Measurements from ENCODE around the gene IL11RA. TPM values are rescaled to one million over a fixed set of nuclear protein-coding genes. Genes with fewer than 3 reads are reported as not detected.

The IL11RA gene
- total and polyA plus RNA-seq, 2 of the 8 experiments (the other 6 are each of a cell fraction or from before 2014, with no cell fraction given): 5.5 to 9.1 TPM

DNA sequence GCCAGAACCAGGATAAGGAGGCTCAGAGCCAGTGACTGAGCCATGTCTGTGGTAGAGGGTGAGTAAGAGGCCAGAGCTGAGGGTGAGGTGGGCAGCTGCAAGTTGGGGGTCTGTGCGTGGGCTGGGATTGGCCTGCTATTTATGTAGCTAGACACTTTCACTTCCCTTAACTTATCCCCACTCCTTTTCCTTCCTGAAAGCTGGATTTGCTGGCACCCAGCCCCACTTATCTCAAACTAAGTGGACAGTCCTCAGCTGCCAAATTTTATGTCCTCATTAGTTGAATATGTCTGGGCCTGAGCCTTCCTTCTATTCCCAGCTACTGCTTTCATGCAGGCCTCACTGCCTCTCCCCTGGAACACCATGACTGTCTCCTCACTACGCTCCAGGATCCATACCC is 58.0 kb downstream of the IL11RA start, which contains the start of gene CCL21:
Gene CCL21 (minus strand): TSS at position 114 of the 400 bp plus-strand sequence. CDS start 70 bp downstream, at position 44.
- Histone ChIP-seq H3K9me3 (ENCODE audit: insufficient read depth in 2 of 2, low read depth in 1 of 2, low read length in 1 of 2) (no peaks in the 10 kb centered on the region), H4K8ac (ENCODE audit: extremely low read depth, insufficient read depth, low read length) (no peak within 1 kb of the TSS), H2BK20ac (ENCODE audit: low read length) (no peak within 1 kb of the TSS), H3K79me2 (ENCODE audit: control insufficient read depth in 1 of 2, insufficient read depth in 2 of 2, low read length in 2 of 2) (no peaks in the 10 kb centered on the region), H3K23ac (ENCODE audit: insufficient read length) (no peak within 1 kb of the TSS), H2AFZ (ENCODE audit: low read length) (no peak within 1 kb of the TSS), H2BK5ac (ENCODE audit: low read depth, low read length) (no peak within 1 kb of the TSS), H2BK120ac (replicated peaks; ENCODE audit: low read depth, low read length) (no peak within 1 kb of the TSS), H3K23me2 (ENCODE audit: low read depth, low read length) (no peaks in the 10 kb centered on the region), H3K4me2 (ENCODE audit: insufficient read depth in 1 of 2, low read depth in 2 of 2, low read length in 2 of 2) (no peak within 1 kb of the TSS), H3K27me3 (replicated peaks in 1 of 4; ENCODE audit: control insufficient read depth in 3 of 4, extremely low read depth in 1 of 4, insufficient read depth in 3 of 4, low read length in 3 of 4) (no peaks in the 10 kb centered on the region; a peak in 3 of 7 replicates), H4K91ac (replicated peaks; ENCODE audit: insufficient read length, low read length) (no peak within 1 kb of the TSS), H3K4me3 (ENCODE audit: extremely low read depth in 1 of 4, insufficient read depth in 2 of 4, low read depth in 3 of 4, low read length in 4 of 4) (no peak within 1 kb of the TSS), H3K14ac (ENCODE audit: insufficient read length) (no peak within 1 kb of the TSS), H3K56ac (replicated peaks; ENCODE audit: insufficient read length, low read depth, low read length) (no peak within 1 kb of the TSS), H4K5ac (ENCODE audit: insufficient read length, low read depth, low read length) (no peak within 1 kb of the TSS), H3K9ac (replicated peaks in 1 of 4; ENCODE audit: extremely low read depth in 1 of 4, low read depth in 3 of 4, low read length in 3 of 4) (no peak within 1 kb of the TSS), H3K27ac (ENCODE audit: low read depth, low read length) (no peak within 1 kb of the TSS), H2BK15ac (ENCODE audit: low read length) (no peak within 1 kb of the TSS), H3K79me1 (ENCODE audit: low read depth, low read length) (no peaks in the 10 kb centered on the region), H4K20me1 (replicated peaks in 1 of 2; ENCODE audit: control insufficient read depth in 1 of 2, insufficient read depth in 2 of 2, low read length in 2 of 2) (no peaks in the 10 kb centered on the region), H2AK5ac (ENCODE audit: low read depth, low read length) (no peak within 1 kb of the TSS), H3K36me3 (ENCODE audit: control insufficient read depth in 2 of 4, insufficient read depth in 4 of 4, low read length in 3 of 4) (no peaks in the 10 kb centered on the region), H3K18ac (ENCODE audit: extremely low read depth, low read length) (no peak within 1 kb of the TSS), H3K4me1 (replicated peaks in 1 of 4; ENCODE audit: control insufficient read depth in 3 of 4, insufficient read depth in 4 of 4, low read length in 3 of 4) (no peaks in the 10 kb centered on the region), H3K4ac (replicated peaks; ENCODE audit: insufficient read length, low read depth, low read length) (no peak within 1 kb of the TSS), H2BK12ac (ENCODE audit: low read depth, low read length) (no peak within 1 kb of the TSS)
- CTCF ChIA-PET (ENCODE audit: partially characterized antibody): interaction anchor here (0.6 to 2.2 kb wide), 7 partner anchors 8 to 72 kb away, joined by 3 to 15 read pairs (median 4); no protein-coding TSS in a partner anchor
- 81% methylated on average over 2 of the region's 2 CpGs; no CpG with 5 or more reads in 1 of the 2 experiments for WGBS, 2 experiments (ENCODE audit: extremely low coverage in 1 of 2, insufficient coverage in 1 of 2, insufficient read length in 1 of 2, insufficient replicate concordance in 2 of 2, low coverage in 1 of 2, low lambda C conversion rate in 2 of 2, missing lambda C conversion rate in 1 of 2)
- POLR2A ChIA-PET (ENCODE audit: partially characterized antibody): no interaction called here
- FAIRE-seq (no peak), DNase-seq (ENCODE audit: low read depth in 1 of 2, low spot score in 2 of 2) (no peak)
- TF ChIP-seq CHD2 (IDR thresholded peaks at IDR 0.05; ENCODE audit: low read length) (no peak), TAF7 (optimal IDR thresholded peaks at IDR 0.05; ENCODE audit: borderline replicate concordance, low read depth, low read length) (no peak), CREB1 (IDR thresholded peaks at IDR 0.05) (no peak), RNF2 (IDR thresholded peaks at IDR 0.05; ENCODE audit: borderline replicate concordance, low read depth, low read length, missing control alignments, poor library complexity, severe bottlenecking) (no peak), SP2 (IDR thresholded peaks at IDR 0.05; ENCODE audit: low read length) (no peak), MAFK (IDR thresholded peaks at IDR 0.05; ENCODE audit: low read depth, low read length) (no peak), JUND (IDR thresholded peaks at IDR 0.05; ENCODE audit: low read length) (no peak), SUZ12 (IDR thresholded peaks at IDR 0.05; ENCODE audit: low read length) (no peak), NANOG (IDR thresholded peaks at IDR 0.05; ENCODE audit: insufficient read depth, low read depth, low read length, poor library complexity, severe bottlenecking) (no peak), RXRA (IDR thresholded peaks at IDR 0.05; ENCODE audit: insufficient read depth, low read depth, low read length) (no peak)
- TF ChIP-seq, protein P1, sequence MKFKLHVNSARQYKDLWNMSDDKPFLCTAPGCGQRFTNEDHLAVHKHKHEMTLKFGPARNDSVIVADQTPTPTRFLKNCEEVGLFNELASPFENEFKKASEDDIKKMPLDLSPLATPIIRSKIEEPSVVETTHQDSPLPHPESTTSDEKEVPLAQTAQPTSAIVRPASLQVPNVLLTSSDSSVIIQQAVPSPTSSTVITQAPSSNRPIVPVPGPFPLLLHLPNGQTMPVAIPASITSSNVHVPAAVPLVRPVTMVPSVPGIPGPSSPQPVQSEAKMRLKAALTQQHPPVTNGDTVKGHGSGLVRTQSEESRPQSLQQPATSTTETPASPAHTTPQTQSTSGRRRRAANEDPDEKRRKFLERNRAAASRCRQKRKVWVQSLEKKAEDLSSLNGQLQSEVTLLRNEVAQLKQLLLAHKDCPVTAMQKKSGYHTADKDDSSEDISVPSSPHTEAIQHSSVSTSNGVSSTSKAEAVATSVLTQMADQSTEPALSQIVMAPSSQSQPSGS (IDR thresholded peaks at IDR 0.05; ENCODE audit: low read length): no peak
- TF ChIP-seq, protein P2, sequence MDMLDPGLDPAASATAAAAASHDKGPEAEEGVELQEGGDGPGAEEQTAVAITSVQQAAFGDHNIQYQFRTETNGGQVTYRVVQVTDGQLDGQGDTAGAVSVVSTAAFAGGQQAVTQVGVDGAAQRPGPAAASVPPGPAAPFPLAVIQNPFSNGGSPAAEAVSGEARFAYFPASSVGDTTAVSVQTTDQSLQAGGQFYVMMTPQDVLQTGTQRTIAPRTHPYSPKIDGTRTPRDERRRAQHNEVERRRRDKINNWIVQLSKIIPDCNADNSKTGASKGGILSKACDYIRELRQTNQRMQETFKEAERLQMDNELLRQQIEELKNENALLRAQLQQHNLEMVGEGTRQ (IDR thresholded peaks at IDR 0.05; ENCODE audit: low read length): no peak

Data from H1 (cell line).